Rectal smooth muscle tissue (tissue), 1 donor: Measurements from ENCODE around the gene CLDN17.
A peak's percentile ranks its signal among the peaks of the same experiment; 100 is the strongest.

Experiments
- H3K27ac ChIP-seq: one replicate; pipeline ENCODE4 v1.7.0; 2013; ENCODE audit warnings: low read depth, low read length, inconsistent platforms
- H3K27me3 ChIP-seq: one replicate; pipeline ENCODE4 v1.7.0; 2013; ENCODE audit warnings: low read length; ENCODE audit not compliant: control insufficient read depth, insufficient read depth
- H3K36me3 ChIP-seq: one replicate; pipeline ENCODE4 v1.7.0; 2013; ENCODE audit warnings: low read length; ENCODE audit not compliant: control insufficient read depth, insufficient read depth
- H3K4me1 ChIP-seq: one replicate; pipeline ENCODE4 v1.7.0; 2013; ENCODE audit warnings: low read length; ENCODE audit not compliant: control insufficient read depth, insufficient read depth
- H3K4me3 ChIP-seq: one replicate; pipeline ENCODE4 v1.7.0; 2013; ENCODE audit warnings: low read length
- H3K9ac ChIP-seq: one replicate; pipeline ENCODE4 v1.7.0; 2013; ENCODE audit warnings: low read length

Gene CLDN17

GRCh38 chr21:30166705-30167104 is at the start of gene CLDN17:
TSS of gene CLDN17 (minus strand) at chr21:30166805. CDS start at chr21:30166617, 188 bp downstream.
- Histone ChIP-seq H3K4me3 (no peak within 1 kb of the TSS), H3K4me1 (no peaks in the 10 kb centered on the region), H3K27ac (no peak within 1 kb of the TSS)

GRCh38 chr21:30216041-30216723 is 49.6 kb upstream of the CLDN17 start, which contains the start of gene CLDN8:
TSS of gene CLDN8 (minus strand) at chr21:30216097. CDS start at chr21:30215925, 172 bp downstream.
- Histone ChIP-seq H3K9ac (no peak within 1 kb of the TSS), H3K4me3 (peak within 1 kb of the TSS; percentile 24), H3K27me3 (no peaks in the 10 kb centered on the region), H3K36me3 (no peaks in the 10 kb centered on the region), H3K4me1 (no peaks in the 10 kb centered on the region), H3K27ac (no peak within 1 kb of the TSS)

More at GRCh38 chr21:30166705-30167104, at the start of gene CLDN17:
- H3K9ac ChIP-seq = no peak within 1 kb of the TSS
- no peaks in the 10 kb centered on the region for H3K27me3 ChIP-seq
- no peaks in the 10 kb centered on the region for H3K36me3 ChIP-seq

GRCh38 chr21:30211071-30211470 is 44.5 kb upstream of the CLDN17 start:
- no peak overlapping the region for H3K4me3 ChIP-seq
- H3K9ac ChIP-seq = no peak overlapping the region
- H3K27me3 ChIP-seq = no peaks in the 10 kb centered on the region
- no peaks in the 10 kb centered on the region for H3K4me1 ChIP-seq
- no peaks in the 10 kb centered on the region for H3K36me3 ChIP-seq
- H3K27ac ChIP-seq = no peak overlapping the region

GRCh38 chr21:30209601-30210000 is 43.0 kb upstream of the CLDN17 start:
- no peaks in the 10 kb centered on the region for H3K36me3 ChIP-seq
- H3K4me1 ChIP-seq = no peaks in the 10 kb centered on the region
- no peaks in the 10 kb centered on the region for H3K27me3 ChIP-seq
- H3K27ac ChIP-seq = no peak overlapping the region
- no peak overlapping the region for H3K4me3 ChIP-seq
- no peak overlapping the region for H3K9ac ChIP-seq

- no peaks in the 10 kb centered on the region for H3K36me3 ChIP-seq
- no peak overlapping the region for H3K4me3 ChIP-seq
- H3K4me1 ChIP-seq = no peaks in the 10 kb centered on the region
- no peak overlapping the region for H3K9ac ChIP-seq
- no peak overlapping the region for H3K27ac ChIP-seq
- no peaks in the 10 kb centered on the region for H3K27me3 ChIP-seq
These were observed 40.6 kb upstream of the CLDN17 start for GRCh38 chr21:30207252-30207579.

- Histone ChIP-seq H3K27me3 (no peaks in the 10 kb centered on the region), H3K36me3 (no peaks in the 10 kb centered on the region), H3K4me1 (no peaks in the 10 kb centered on the region), H3K27ac (no peak overlapping the region), H3K4me3 (no peak overlapping the region), H3K9ac (no peak overlapping the region)
These were observed 40.1 kb upstream of the CLDN17 start for GRCh38 chr21:30206551-30207251.

GRCh38 chr21:30200000-30200399 is 33.4 kb upstream of the CLDN17 start:
- no peaks in the 10 kb centered on the region for H3K4me1 ChIP-seq
- no peak overlapping the region for H3K27ac ChIP-seq
- H3K36me3 ChIP-seq = no peaks in the 10 kb centered on the region
- H3K4me3 ChIP-seq = no peak overlapping the region
- no peak overlapping the region for H3K9ac ChIP-seq
- no peaks in the 10 kb centered on the region for H3K27me3 ChIP-seq

- H3K27me3 ChIP-seq = no peaks in the 10 kb centered on the region
- H3K9ac ChIP-seq = no peak overlapping the region
- H3K4me1 ChIP-seq = no peaks in the 10 kb centered on the region
- no peak overlapping the region for H3K27ac ChIP-seq
- no peak overlapping the region for H3K4me3 ChIP-seq
- no peaks in the 10 kb centered on the region for H3K36me3 ChIP-seq
These were observed 28.2 kb upstream of the CLDN17 start for GRCh38 chr21:30194701-30195299.

GRCh38 chr21:30193201-30193600 is 26.6 kb upstream of the CLDN17 start:
- Histone ChIP-seq H3K9ac (no peak overlapping the region), H3K4me1 (no peaks in the 10 kb centered on the region), H3K27ac (no peak overlapping the region), H3K36me3 (no peaks in the 10 kb centered on the region), H3K4me3 (no peak overlapping the region), H3K27me3 (no peaks in the 10 kb centered on the region)

GRCh38 chr21:30190554-30190953 is 23.9 kb upstream of the CLDN17 start:
- Histone ChIP-seq H3K36me3 (no peaks in the 10 kb centered on the region), H3K4me3 (no peak overlapping the region), H3K27ac (no peak overlapping the region), H3K27me3 (no peaks in the 10 kb centered on the region), H3K9ac (no peak overlapping the region), H3K4me1 (no peaks in the 10 kb centered on the region)

- H3K9ac ChIP-seq = no peak overlapping the region
These were observed 23.2 kb upstream of the CLDN17 start for GRCh38 chr21:30189773-30190172.

GRCh38 chr21:30186242-30186641 is 19.6 kb upstream of the CLDN17 start:
- Histone ChIP-seq H3K4me1 (no peaks in the 10 kb centered on the region), H3K4me3 (no peak overlapping the region), H3K27ac (no peak overlapping the region)

More at GRCh38 chr21:30189773-30190172, 23.2 kb upstream of the CLDN17 start:
- Histone ChIP-seq H3K4me1 (no peaks in the 10 kb centered on the region), H3K27ac (no peak overlapping the region), H3K36me3 (no peaks in the 10 kb centered on the region), H3K4me3 (no peak overlapping the region), H3K27me3 (no peaks in the 10 kb centered on the region)

More at GRCh38 chr21:30186242-30186641, 19.6 kb upstream of the CLDN17 start:
- no peaks in the 10 kb centered on the region for H3K27me3 ChIP-seq
- H3K36me3 ChIP-seq = no peaks in the 10 kb centered on the region
- H3K9ac ChIP-seq = no peak overlapping the region
